AG04449 (cell line): ENCODE data around the gene ESYT3.

Experiments
- CTCF ChIA-PET: fragments of 350-600 bp; formaldehyde crosslinking; extraction: SDS; loops from one replicate; lab custom pipeline; 2021; ENCODE audit warnings: antibody characterized with exemption; lab: Yijun Ruan, JAX
- POLR2A ChIA-PET: fragments of 400-600, 350-600 bp; formaldehyde crosslinking; extraction: SDS; loops from one replicate; lab custom pipeline; 2020; ENCODE audit warnings: antibody characterized with exemption, inconsistent platforms; lab: Yijun Ruan, JAX
- DNase-seq: peaks from one replicate; pipeline ENCODE4 v3.0.0-alpha.2; 2010; ENCODE audit warnings: low read depth, low spot score
- H3K4me3 ChIP-seq: 2 replicates; pipeline ENCODE4 v1.5.1; 2011; ENCODE audit warnings: low read depth, mild to moderate bottlenecking, control low read depth, low read length
- CTCF ChIP-seq: IDR thresholded peaks from one replicate; pipeline ENCODE4 v1.5.1; 2011; ENCODE audit warnings: mild to moderate bottlenecking, moderate library complexity, low read length, control low read depth, inconsistent platforms; ENCODE audit not compliant: insufficient read depth; ENCODE audit errors: missing control alignments

ESYT3 gene

GRCh38 chr3:138405001-138405400 is 29.4 kb upstream of the ESYT3 start:
- no peak for TF ChIP-seq CTCF

GRCh38 chr3:138405486-138405885 is 28.9 kb upstream of the ESYT3 start:
- DNase-seq = no peak
- ChIA-PET CTCF (interaction anchor here (0.8 to 13.5 kb wide), 2 partner anchors 17 to 139 kb away, joined by 3 to 170 read pairs; no protein-coding TSS in a partner anchor), POLR2A (no interaction called here)
- no peak for TF ChIP-seq CTCF
- H3K4me3 ChIP-seq = no peak overlapping the region

More at GRCh38 chr3:138405001-138405400, 29.4 kb upstream of the ESYT3 start:
- ChIA-PET POLR2A (no interaction called here), CTCF (interaction anchor here (0.8 to 13.5 kb wide), 2 partner anchors 17 to 138 kb away, joined by 3 to 170 read pairs; no protein-coding TSS in a partner anchor)
- no peak for DNase-seq
- no peak overlapping the region for H3K4me3 ChIP-seq

GRCh38 chr3:138406606-138407005 is 27.8 kb upstream of the ESYT3 start:
- no peak for TF ChIP-seq CTCF
- ChIA-PET CTCF (interaction anchor here (13.5 kb wide), 1 partner anchor 16 kb away, joined by 170 read pairs; no protein-coding TSS in a partner anchor), POLR2A (no interaction called here)
- H3K4me3 ChIP-seq = no peak overlapping the region
- DNase-seq = no peak

GRCh38 chr3:138407236-138407907 is 27.0 kb upstream of the ESYT3 start:
- H3K4me3 ChIP-seq = no peak overlapping the region
- no peak for TF ChIP-seq CTCF
- no peak for DNase-seq
- CTCF ChIA-PET = interaction anchor here (13.5 kb wide), 1 partner anchor 15 kb away, joined by 170 read pairs; no protein-coding TSS in a partner anchor
- POLR2A ChIA-PET = no interaction called here

GRCh38 chr3:138408751-138409570 is 25.5 kb upstream of the ESYT3 start:
- CTCF ChIA-PET = interaction anchor here (0.7 to 13.5 kb wide), 4 partner anchors 11 to 515 kb away, joined by 3 to 170 read pairs (median 5); no protein-coding TSS in a partner anchor
- POLR2A ChIA-PET = no interaction called here
- H3K4me3 ChIP-seq = no peak overlapping the region
- no peak for TF ChIP-seq CTCF
- no peak for DNase-seq
